Stimulated activated CD4-positive, alpha-beta T cell treated with anti-CD3 and anti-CD28 coated beads, Interleukin-15, amount 100 ng/mL, for 24 hours (primary cell): ENCODE data around the gene HAGH.

Source experiments
- DNase-seq: peaks from one replicate; pipeline ENCODE4 v3.0.0-alpha.2; 2020

HAGH gene

GRCh38 chr16:1831186-1832075, 4.8 kb upstream of the HAGH start:
- DNase-seq = no peak

- DNase-seq = no peak
Measured at GRCh38 chr16:1830213-1830612, 3.6 kb upstream of the HAGH start.

GRCh38 chr16:1828645-1829410, 2.2 kb upstream of the HAGH start:
- no peak for DNase-seq

- DNase-seq = peak; percentile 81
Measured at GRCh38 chr16:1825864-1826690, 548 bp downstream of the HAGH start.

- no peak for DNase-seq
Measured at GRCh38 chr16:1825381-1825863, 1.2 kb downstream of the HAGH start.

- peak; percentile 24 for DNase-seq
Measured at GRCh38 chr16:1823821-1824220, 2.8 kb downstream of the HAGH start.

- DNase-seq = no peak
Measured at GRCh38 chr16:1822801-1823200, 3.8 kb downstream of the HAGH start.

GRCh38 chr16:1821861-1822611, 4.6 kb downstream of the HAGH start:
- no peak for DNase-seq

- no peak for DNase-seq
Measured at GRCh38 chr16:1820946-1821290, 5.7 kb downstream of the HAGH start.

- DNase-seq = no peak
Measured at GRCh38 chr16:1820096-1820945, 6.3 kb downstream of the HAGH start.

- DNase-seq = no peak
Measured at GRCh38 chr16:1819611-1820010, 7.0 kb downstream of the HAGH start.

GRCh38 chr16:1818873-1819525, 7.6 kb downstream of the HAGH start:
- no peak for DNase-seq

- no peak for DNase-seq
Measured at GRCh38 chr16:1818204-1818872, 8.3 kb downstream of the HAGH start.

- DNase-seq = no peak
Measured at GRCh38 chr16:1817716-1818115, 8.9 kb downstream of the HAGH start.

GRCh38 chr16:1817276-1817589, 9.4 kb downstream of the HAGH start:
- DNase-seq = no peak

GRCh38 chr16:1816396-1817275, 10.0 kb downstream of the HAGH start:
- DNase-seq = no peak

GRCh38 chr16:1815461-1815860, 11.2 kb downstream of the HAGH start:
- no peak for DNase-seq

- peak; percentile 77 for DNase-seq
Measured at GRCh38 chr16:1812732-1813163, 13.9 kb downstream of the HAGH start.

- no peak for DNase-seq
Measured at GRCh38 chr16:1810536-1810935, 16.1 kb downstream of the HAGH start.
